NCI-H1048 (cell line): Measurements from ENCODE around the gene FAAP100.

Experiments
- DNase-seq: peaks from one replicate; lab custom pipeline; 2025; lab: John Stamatoyannopoulos, UW

The FAAP100 gene

GRCh38 chr17:81556175-81556691, 4.1 kb upstream of the FAAP100 start:
- no peak for DNase-seq

GRCh38 chr17:81553616-81554181, 1.5 kb upstream of the FAAP100 start:
- DNase-seq, result peak; percentile 38

- DNase-seq, result no peak
Observed at GRCh38 chr17:81553018-81553615, 964 bp upstream of the FAAP100 start.

- no peak for DNase-seq
Observed at GRCh38 chr17:81551458-81552243, 502 bp downstream of the FAAP100 start.

- no peak for DNase-seq
Observed at GRCh38 chr17:81550830-81551457, 1.2 kb downstream of the FAAP100 start.

GRCh38 chr17:81550285-81550684, 1.9 kb downstream of the FAAP100 start:
- DNase-seq, result no peak

- no peak for DNase-seq
Observed at GRCh38 chr17:81549826-81550225, 2.3 kb downstream of the FAAP100 start.

- no peak for DNase-seq
Observed at GRCh38 chr17:81549031-81549557, 3.1 kb downstream of the FAAP100 start.

GRCh38 chr17:81547614-81547982, 4.6 kb downstream of the FAAP100 start:
- DNase-seq, result no peak

GRCh38 chr17:81546906-81547613, 5.1 kb downstream of the FAAP100 start:
- no peak for DNase-seq

GRCh38 chr17:81545160-81545949, 6.8 kb downstream of the FAAP100 start:
- DNase-seq, result no peak

GRCh38 chr17:81544281-81544974, 7.7 kb downstream of the FAAP100 start:
- no peak for DNase-seq

- no peak for DNase-seq
Observed at GRCh38 chr17:81543756-81544155, 8.4 kb downstream of the FAAP100 start.

- no peak for DNase-seq
Observed at GRCh38 chr17:81543339-81543675, 8.8 kb downstream of the FAAP100 start.

GRCh38 chr17:81542431-81543338, 9.5 kb downstream of the FAAP100 start:
- no peak for DNase-seq

- DNase-seq, result no peak
Observed at GRCh38 chr17:81541123-81541522, 11.0 kb downstream of the FAAP100 start.

GRCh38 chr17:81540676-81541027, 11.5 kb downstream of the FAAP100 start:
- no peak for DNase-seq

- DNase-seq, result no peak
Observed at GRCh38 chr17:81539961-81540675, 12.0 kb downstream of the FAAP100 start.

GRCh38 chr17:81539571-81539900, 12.6 kb downstream of the FAAP100 start:
- DNase-seq, result no peak
